Upper lobe of left lung (tissue), 6 donors: Measurements from ENCODE around the gene HS3ST2. TPM values are rescaled to one million over a fixed set of nuclear protein-coding genes. Genes with fewer than 3 reads are reported as not detected.
A peak's percentile ranks its signal among the peaks of the same experiment; 100 is the strongest.

ENCODE experiments used
- ATAC-seq, 2 donors: fragments of 200-7000 bp; cut with Tn5 transposase; one replicate each; pipeline ENCODE4 v1.9.1; 2022; ENCODE audit warnings: mild to moderate bottlenecking in 2 of 2, moderate library complexity in 2 of 2; ENCODE audit not compliant: low FRiP score in 2 of 2
- DNase-seq, 2 donors: peaks; one replicate each; pipeline ENCODE4 v3.0.0-alpha.2; 2019 to 2020
- H3K27ac ChIP-seq, 4 donors: fragments of 200-600 bp; sonication (generic); one replicate each; pipeline ENCODE4 v1.5.1; 2016 to 2019
- H3K27me3 ChIP-seq, 4 donors: fragments of 200-600 bp; sonication (generic); one replicate each; pipeline ENCODE4 v1.5.1; 2017 to 2019
- H3K36me3 ChIP-seq, 4 donors: fragments of 200-600 bp; sonication (generic); one replicate each; pipeline ENCODE4 v1.5.1; 2016 to 2019
- H3K4me1 ChIP-seq, 4 donors: fragments of 200-600 bp; sonication (generic); one replicate each; pipeline ENCODE4 v1.5.1; 2018 to 2019
- H3K4me3 ChIP-seq, 4 donors: fragments of 200-600 bp; sonication (generic); one replicate each; pipeline ENCODE4 v1.5.1; 2017 to 2019; ENCODE audit warnings: mild to moderate bottlenecking in 2 of 4, moderate library complexity in 1 of 4
- H3K9me3 ChIP-seq, 4 donors: fragments of 200-600 bp; sonication (generic); one replicate each; pipeline ENCODE4 v1.5.1; 2018 to 2019
- CTCF ChIP-seq, 6 experiments: fragments of 450-650 bp in 4 of 6; fragments of 200-600 bp in 2 of 6; sonication (generic) in 2 of 6; IDR thresholded peaks; one replicate each; pipeline ENCODE4 v1.5.1; 2016 to 2019; ENCODE audit warnings: antibody characterized with exemption in 6 of 6
- EP300 ChIP-seq, 4 donors: sonication (generic); formaldehyde crosslinking; IDR thresholded peaks; one replicate each; pipeline ENCODE4 v1.5.1; 2017; ENCODE audit warnings: antibody characterized with exemption in 4 of 4, control low read depth in 2 of 4
- POLR2A ChIP-seq, 4 donors: fragments of 450-650 bp; IDR thresholded peaks; one replicate each; pipeline ENCODE4 v1.5.1; 2016 to 2017; ENCODE audit warnings: antibody characterized with exemption in 4 of 4, mild to moderate bottlenecking in 2 of 4
- POLR2AphosphoS5 ChIP-seq, 2 donors: sonication (generic); formaldehyde crosslinking; IDR thresholded peaks; one replicate each; pipeline ENCODE4 v1.5.1; 2017; ENCODE audit warnings: antibody characterized with exemption in 2 of 2
- whole genome bisulfite sequencing, 2 donors: methylation state at CpG; one replicate each; pipeline ENCODE4 v1.1.5; 2017 to 2018; 5-methylcytosine and 5-hydroxymethylcytosine counted together
- total RNA-seq, 6 donors: library from RNA; depleted of rRNA in 4 of 6; stranded (reverse); fragments of >200 nt in 4 of 6; gene quantifications; one replicate each; pipeline versions ENCODE4 v1.1.0 to v1.2.1, GENCODE V29; 2016 to 2021
- donor health status: DM: no; HTN: no; CAD: no; lungs with moderate emphysema.
- donor health status: DM: no; HTN: yes; CAD: no; lungs with severe emphysema.

The HS3ST2 gene
- total RNA-seq, 6 donors from 2014 or later, result 2.8 to 18.9 (median 5.6) TPM

- peaks cover 4 to 10% (median 9%) of the 10 kb centered on the region in 4 donors for H3K4me1 ChIP-seq
- no peak overlapping the region for H3K4me3 ChIP-seq
- H3K36me3 ChIP-seq, result no peaks in the 10 kb centered on the region
- TF ChIP-seq POLR2A (IDR thresholded peaks at IDR 0.05), result no peak
- no peak for TF ChIP-seq CTCF (IDR thresholded peaks at IDR 0.05)
- no peak for TF ChIP-seq POLR2AphosphoS5 (IDR thresholded peaks at IDR 0.05)
- TF ChIP-seq EP300 (IDR thresholded peaks at IDR 0.05), result no peak
- DNase-seq, result no peak
- no peaks in the 10 kb centered on the region for H3K9me3 ChIP-seq
- 68 to 89% methylated on average over 2 of the region's 2 CpGs for WGBS, 2 donors
- H3K27ac ChIP-seq, result no peak overlapping the region
- H3K27me3 ChIP-seq, result peaks cover 0 to 9% (median 0%) of the 10 kb centered on the region in 4 donors
- ATAC-seq, result no peak
Measured at GRCh38 chr16:22946433-22946832, 132.5 kb downstream of the HS3ST2 start.

GRCh38 chr16:22948058-22948602, 134.2 kb downstream of the HS3ST2 start:
- Histone ChIP-seq H3K4me3 (peak overlapping the region in 1 of 4 donors; percentile 13), H3K36me3 (no peaks in the 10 kb centered on the region), H3K27me3 (peaks cover 0 to 9% (median 0%) of the 10 kb centered on the region in 4 donors), H3K4me1 (peaks cover 4 to 10% (median 9%) of the 10 kb centered on the region in 4 donors), H3K27ac (no peak overlapping the region), H3K9me3 (no peaks in the 10 kb centered on the region)
- DNase-seq, result peak in 1 of 2 donors; percentile 62
- ATAC-seq, result peak; percentile 31 to 54
- no peak for TF ChIP-seq EP300 (IDR thresholded peaks at IDR 0.05)
- no peak for TF ChIP-seq CTCF (IDR thresholded peaks at IDR 0.05)
- TF ChIP-seq POLR2A (IDR thresholded peaks at IDR 0.05), result no peak
- TF ChIP-seq POLR2AphosphoS5 (IDR thresholded peaks at IDR 0.05), result no peak
- WGBS, 2 donors, result 22 to 23% methylated on average over 6 to 26 of the region's 33 CpGs

- ATAC-seq (peak; percentile 47 to 84), DNase-seq (peak in 1 of 2 donors; percentile 58)
- H3K4me1 ChIP-seq, result peaks cover 4 to 10% (median 9%) of the 10 kb centered on the region in 4 donors
- H3K9me3 ChIP-seq, result no peaks in the 10 kb centered on the region
- H3K36me3 ChIP-seq, result no peaks in the 10 kb centered on the region
- peak overlapping the region in 1 of 4 donors; percentile 13 for H3K4me3 ChIP-seq
- H3K27me3 ChIP-seq, result peaks cover 0 to 9% (median 0%) of the 10 kb centered on the region in 4 donors
- no peak for TF ChIP-seq POLR2AphosphoS5 (IDR thresholded peaks at IDR 0.05)
- TF ChIP-seq CTCF (IDR thresholded peaks at IDR 0.05), result peak; percentile 56 to 85 (median 68)
- no peak for TF ChIP-seq EP300 (IDR thresholded peaks at IDR 0.05)
- TF ChIP-seq POLR2A (IDR thresholded peaks at IDR 0.05), result no peak
- 12 to 18% methylated on average over 18 of the region's 18 CpGs for WGBS, 2 donors
- H3K27ac ChIP-seq, result no peak overlapping the region
Measured at GRCh38 chr16:22948603-22949368, 134.8 kb downstream of the HS3ST2 start.

- Histone ChIP-seq H3K4me1 (no peaks in the 10 kb centered on the region), H3K27me3 (no peaks in the 10 kb centered on the region), H3K4me3 (no peak overlapping the region), H3K27ac (no peak overlapping the region), H3K36me3 (no peaks in the 10 kb centered on the region), H3K9me3 (no peaks in the 10 kb centered on the region)
- DNase-seq, result no peak
- no peak for ATAC-seq
- no peak for TF ChIP-seq EP300 (IDR thresholded peaks at IDR 0.05)
- no peak for TF ChIP-seq CTCF (IDR thresholded peaks at IDR 0.05)
- TF ChIP-seq POLR2AphosphoS5 (IDR thresholded peaks at IDR 0.05), result no peak
- TF ChIP-seq POLR2A (IDR thresholded peaks at IDR 0.05), result no peak
- 35 to 54% methylated on average over 6 of the region's 6 CpGs for WGBS, 2 donors
Measured at GRCh38 chr16:22955461-22956070, 141.6 kb downstream of the HS3ST2 start.
